Suprapubic skin (tissue), 4 donors: Measurements from ENCODE around the gene MRO. TPM values are rescaled to one million over a fixed set of nuclear protein-coding genes. Genes with fewer than 3 reads are reported as not detected.

Experiments used
- DNase-seq, 2 donors: peaks; one replicate each; pipeline ENCODE4 v3.0.0-alpha.2; 2019; ENCODE audit warnings: low spot score in 2 of 2
- H3K27ac ChIP-seq: fragments of 200-600 bp; sonication (generic); one replicate; pipeline ENCODE4 v1.5.1; 2019
- H3K27me3 ChIP-seq: fragments of 200-600 bp; sonication (generic); one replicate; pipeline ENCODE4 v1.5.1; 2019
- H3K36me3 ChIP-seq: fragments of 200-600 bp; sonication (generic); one replicate; pipeline ENCODE4 v1.5.1; 2019
- H3K4me1 ChIP-seq: fragments of 200-600 bp; sonication (generic); one replicate; pipeline ENCODE4 v1.5.1; 2019
- H3K4me3 ChIP-seq: fragments of 200-600 bp; sonication (generic); one replicate; pipeline ENCODE4 v1.5.1; 2019; ENCODE audit warnings: mild to moderate bottlenecking
- H3K9me3 ChIP-seq: fragments of 200-600 bp; sonication (generic); one replicate; pipeline ENCODE4 v1.5.1; 2019
- EP300 ChIP-seq: sonication (generic); formaldehyde crosslinking; IDR thresholded peaks from one replicate; pipeline ENCODE4 v1.6.1; 2017; ENCODE audit warnings: antibody characterized with exemption
- POLR2A ChIP-seq, 2 donors: fragments of 450-650 bp; IDR thresholded peaks; one replicate each; pipeline ENCODE4 v1.6.1; 2017; ENCODE audit warnings: antibody characterized with exemption in 2 of 2, mild to moderate bottlenecking in 2 of 2, moderate library complexity in 2 of 2
- POLR2AphosphoS5 ChIP-seq, 3 donors: sonication (generic); formaldehyde crosslinking; IDR thresholded peaks; one replicate each; pipeline ENCODE4 v1.6.1; 2017; ENCODE audit warnings: antibody characterized with exemption in 3 of 3
- WGBS: methylation state at CpG from one replicate; pipeline ENCODE4 v1.1.5; 2018; 5-methylcytosine and 5-hydroxymethylcytosine counted together
- total RNA-seq, 4 donors: library from RNA; depleted of rRNA; stranded (reverse); fragments of >200 nt; gene quantifications; one replicate each; pipeline ENCODE4 v1.1.0, GENCODE V29; 2016
- TF ChIP-seq, protein P1 (sequence below), 2 donors: fragments of 200-600 bp in 1 of 2; fragments of 450-650 bp in 1 of 2; sonication (generic) in 1 of 2; IDR thresholded peaks; one replicate each; pipeline ENCODE4 v1.5.1; 2016 to 2019; ENCODE audit warnings: antibody characterized with exemption in 2 of 2, mild to moderate bottlenecking in 1 of 2, moderate library complexity in 1 of 2

The MRO gene
- total RNA-seq, 4 donors from 2014 or later = 0.26 to 0.59 TPM; not detected in 2

DNA sequence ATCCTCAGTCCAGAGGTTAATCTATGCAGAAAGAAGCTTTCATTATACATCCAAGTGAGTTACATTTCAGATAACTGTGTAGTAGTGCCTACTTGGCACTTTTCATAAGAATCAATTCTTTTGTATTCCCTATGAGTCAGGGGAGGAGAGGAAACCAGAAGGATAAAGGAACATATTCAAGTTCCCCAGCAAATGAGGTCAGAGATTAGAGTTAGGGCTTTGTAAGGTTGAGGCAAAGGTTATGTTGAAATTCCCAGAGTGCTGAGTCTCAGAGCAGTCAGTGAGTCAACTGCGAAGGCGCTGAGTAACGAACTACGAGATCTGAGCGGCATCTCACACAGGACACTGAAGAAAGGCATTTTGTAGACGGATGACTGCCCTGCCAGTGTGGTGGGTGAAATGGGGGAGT lies 34.1 kb upstream of the MRO start:
- 87% methylated on average over 6 of the region's 6 CpGs for WGBS
- no peaks in the 10 kb centered on the region for H3K9me3 ChIP-seq
- no peak overlapping the region for H3K4me3 ChIP-seq
- H3K27me3 ChIP-seq = no peaks in the 10 kb centered on the region
- no peak overlapping the region for H3K27ac ChIP-seq
- H3K4me1 ChIP-seq = no peaks in the 10 kb centered on the region
- TF ChIP-seq POLR2AphosphoS5 (IDR thresholded peaks at IDR 0.05) = no peak
- TF ChIP-seq, protein P1, sequence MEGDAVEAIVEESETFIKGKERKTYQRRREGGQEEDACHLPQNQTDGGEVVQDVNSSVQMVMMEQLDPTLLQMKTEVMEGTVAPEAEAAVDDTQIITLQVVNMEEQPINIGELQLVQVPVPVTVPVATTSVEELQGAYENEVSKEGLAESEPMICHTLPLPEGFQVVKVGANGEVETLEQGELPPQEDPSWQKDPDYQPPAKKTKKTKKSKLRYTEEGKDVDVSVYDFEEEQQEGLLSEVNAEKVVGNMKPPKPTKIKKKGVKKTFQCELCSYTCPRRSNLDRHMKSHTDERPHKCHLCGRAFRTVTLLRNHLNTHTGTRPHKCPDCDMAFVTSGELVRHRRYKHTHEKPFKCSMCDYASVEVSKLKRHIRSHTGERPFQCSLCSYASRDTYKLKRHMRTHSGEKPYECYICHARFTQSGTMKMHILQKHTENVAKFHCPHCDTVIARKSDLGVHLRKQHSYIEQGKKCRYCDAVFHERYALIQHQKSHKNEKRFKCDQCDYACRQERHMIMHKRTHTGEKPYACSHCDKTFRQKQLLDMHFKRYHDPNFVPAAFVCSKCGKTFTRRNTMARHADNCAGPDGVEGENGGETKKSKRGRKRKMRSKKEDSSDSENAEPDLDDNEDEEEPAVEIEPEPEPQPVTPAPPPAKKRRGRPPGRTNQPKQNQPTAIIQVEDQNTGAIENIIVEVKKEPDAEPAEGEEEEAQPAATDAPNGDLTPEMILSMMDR (IDR thresholded peaks at IDR 0.05) = no peak
- TF ChIP-seq EP300 = no peak
- no peak for TF ChIP-seq POLR2A (IDR thresholded peaks at IDR 0.05)
- no peak for DNase-seq
- no peaks in the 10 kb centered on the region for H3K36me3 ChIP-seq

DNA sequence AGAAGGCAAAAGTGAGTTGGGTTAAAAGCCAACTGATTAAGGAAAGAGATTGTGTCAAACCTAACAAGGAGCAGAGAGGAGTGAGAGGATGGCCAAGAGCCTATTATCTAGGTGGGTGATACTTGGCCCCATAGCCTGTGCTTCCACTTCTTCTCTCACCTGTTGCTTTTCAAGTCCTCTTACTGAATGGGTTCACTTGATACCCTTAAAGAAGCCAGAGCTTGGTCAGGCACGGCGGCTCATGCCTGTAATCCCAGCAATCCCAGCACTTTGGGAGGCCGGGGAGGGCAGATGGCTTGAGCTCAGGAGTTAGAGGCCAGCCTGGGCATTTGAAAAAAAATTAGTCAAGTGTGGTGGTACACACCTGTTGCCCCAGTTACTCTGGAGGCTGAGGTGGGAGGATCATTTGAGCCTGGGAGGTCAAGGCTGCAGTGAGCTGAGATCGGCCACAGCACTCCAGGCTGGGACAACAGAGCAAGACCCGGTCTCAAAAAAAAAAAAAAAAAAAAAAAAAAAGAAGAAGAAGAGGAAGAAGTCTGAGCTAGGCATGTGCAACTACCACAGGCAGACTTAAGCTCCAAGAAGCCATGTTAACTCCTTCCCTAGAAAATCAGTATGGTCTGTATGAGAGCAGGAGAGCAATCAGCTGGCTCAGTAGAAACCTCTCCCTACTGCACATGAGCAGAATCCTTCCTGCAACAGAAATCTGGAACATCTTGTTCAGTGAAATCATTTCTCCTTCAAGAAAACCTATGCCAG lies 30.7 kb upstream of the MRO start:
- Histone ChIP-seq H3K9me3 (no peaks in the 10 kb centered on the region), H3K27ac (no peak overlapping the region), H3K4me1 (no peaks in the 10 kb centered on the region), H3K27me3 (no peaks in the 10 kb centered on the region), H3K36me3 (no peaks in the 10 kb centered on the region), H3K4me3 (no peak overlapping the region)
- WGBS = 98% methylated on average over 5 of the region's 5 CpGs
- no peak for DNase-seq
- TF ChIP-seq POLR2AphosphoS5 (IDR thresholded peaks at IDR 0.05) (no peak), EP300 (no peak), POLR2A (IDR thresholded peaks at IDR 0.05) (no peak)
- TF ChIP-seq, protein P1 (IDR thresholded peaks at IDR 0.05) = no peak

DNA sequence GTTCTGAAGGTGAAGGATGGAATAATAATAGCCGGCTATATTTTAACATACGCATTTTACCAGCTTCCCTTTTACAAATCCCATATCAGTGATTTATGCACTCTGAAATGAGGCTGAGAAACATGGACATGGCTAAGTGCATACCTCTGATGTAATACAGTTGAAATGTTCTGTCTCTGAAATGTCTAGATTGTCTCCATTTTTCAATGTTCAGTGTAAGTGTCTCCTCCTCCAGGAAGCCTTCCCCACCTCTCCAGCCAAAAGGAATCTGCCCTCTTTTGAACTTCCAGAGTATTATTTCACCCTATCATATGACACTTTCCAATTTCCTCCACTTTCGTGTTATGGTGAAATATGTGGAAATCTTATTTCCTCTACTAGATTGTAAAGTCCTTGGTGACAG lies 29.6 kb upstream of the MRO start:
- no peaks in the 10 kb centered on the region for H3K9me3 ChIP-seq
- no peaks in the 10 kb centered on the region for H3K4me1 ChIP-seq
- H3K36me3 ChIP-seq = no peaks in the 10 kb centered on the region
- 65% methylated on average over 3 of the region's 3 CpGs for WGBS
- H3K27me3 ChIP-seq = no peaks in the 10 kb centered on the region
- no peak for TF ChIP-seq POLR2AphosphoS5 (IDR thresholded peaks at IDR 0.05)
- no peak for TF ChIP-seq EP300
- TF ChIP-seq POLR2A (IDR thresholded peaks at IDR 0.05) = no peak
- TF ChIP-seq, protein P1 (IDR thresholded peaks at IDR 0.05) = no peak
- no peak overlapping the region for H3K27ac ChIP-seq
- DNase-seq = no peak
- H3K4me3 ChIP-seq = no peak overlapping the region

DNA sequence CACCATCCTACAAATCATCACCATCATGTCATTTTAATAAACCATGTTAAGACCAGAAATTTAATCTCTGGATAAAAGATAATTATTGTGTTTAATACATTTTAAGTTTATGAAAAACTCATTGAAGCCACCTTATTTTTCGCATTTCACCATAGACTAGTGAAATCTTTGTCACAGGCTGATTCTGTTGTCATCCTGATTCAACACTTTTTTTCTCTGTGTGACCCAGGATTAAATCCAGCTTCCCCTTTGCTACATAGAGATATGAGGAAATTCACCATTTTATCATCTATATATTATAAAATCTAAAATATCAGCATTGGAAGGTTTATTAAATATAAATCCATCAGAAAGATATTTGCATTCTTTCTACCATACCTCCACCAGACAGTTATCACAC lies 29.2 kb upstream of the MRO start:
- Histone ChIP-seq H3K27me3 (no peaks in the 10 kb centered on the region), H3K4me1 (no peaks in the 10 kb centered on the region), H3K27ac (no peak overlapping the region), H3K36me3 (no peaks in the 10 kb centered on the region), H3K9me3 (no peaks in the 10 kb centered on the region), H3K4me3 (no peak overlapping the region)
- 95% methylated on average over 1 of the region's 1 CpG for WGBS
- no peak for TF ChIP-seq EP300
- TF ChIP-seq POLR2A (IDR thresholded peaks at IDR 0.05) = no peak
- TF ChIP-seq, protein P1 (IDR thresholded peaks at IDR 0.05) = no peak
- TF ChIP-seq POLR2AphosphoS5 (IDR thresholded peaks at IDR 0.05) = no peak
- no peak for DNase-seq

DNA sequence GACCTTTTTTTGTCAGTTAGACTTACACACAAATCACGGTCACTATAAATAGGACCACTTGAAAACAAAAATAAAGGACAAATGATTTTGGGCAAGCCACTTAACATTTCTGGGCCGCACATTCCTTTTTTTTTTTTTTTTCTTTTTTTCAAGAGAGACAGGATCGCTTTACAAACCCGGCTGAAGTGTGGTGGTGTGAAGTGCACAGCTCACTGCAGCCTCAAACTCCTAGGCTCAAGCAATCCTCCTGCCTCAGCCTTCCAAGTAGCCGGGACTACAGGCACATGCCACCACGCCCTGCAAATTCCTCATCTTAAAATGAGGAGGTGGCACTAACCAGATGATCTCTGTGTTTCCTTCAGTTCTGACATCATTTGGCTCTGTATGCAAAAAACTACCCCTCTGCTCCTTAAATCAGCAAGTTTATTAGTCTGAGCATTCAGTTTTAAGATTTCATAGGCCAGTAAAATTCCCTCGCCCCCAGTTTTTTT lies 28.3 kb upstream of the MRO start:
- Histone ChIP-seq H3K4me1 (no peaks in the 10 kb centered on the region), H3K4me3 (no peak overlapping the region), H3K27ac (no peak overlapping the region), H3K27me3 (no peaks in the 10 kb centered on the region), H3K9me3 (no peaks in the 10 kb centered on the region), H3K36me3 (no peaks in the 10 kb centered on the region)
- no peak for DNase-seq
- TF ChIP-seq POLR2A (IDR thresholded peaks at IDR 0.05) = no peak
- TF ChIP-seq EP300 = no peak
- no peak for TF ChIP-seq POLR2AphosphoS5 (IDR thresholded peaks at IDR 0.05)
- TF ChIP-seq, protein P1 (IDR thresholded peaks at IDR 0.05) = no peak
- 72% methylated on average over 7 of the region's 7 CpGs for WGBS
